ENCODE measurements around the gene TBC1D17.
A peak's percentile ranks its signal among the peaks of the same experiment; 100 is the strongest.

Gene TBC1D17

GRCh38 chr19:49873129-49873521 is 4.4 kb upstream of the TBC1D17 start:
- Histone ChIP-seq H3K4me2 (ENCODE audit: low read depth, low read length) (no peak overlapping the region), H3K79me2 (ENCODE audit: low read length) (peaks cover 45% of the 10 kb centered on the region), H3F3A (ENCODE audit: insufficient read depth, low read length) (peaks cover 18% of the 10 kb centered on the region; the same call in 1 of the 2 replicates), H4K20me1 (ENCODE audit: insufficient read depth, low read length) (no peaks in the 10 kb centered on the region), H3K9me2 (replicated peaks; ENCODE audit: insufficient read depth, low read length) (no peaks in the 10 kb centered on the region), H3K36me3 (replicated peaks; ENCODE audit: insufficient read depth, low read length) (no peaks in the 10 kb centered on the region), H3K27me3 (replicated peaks; ENCODE audit: insufficient read depth, low read length) (no peaks in the 10 kb centered on the region), H2AFZ (ENCODE audit: low read length) (no peak overlapping the region), H3K27ac (ENCODE audit: low read length) (no peak overlapping the region), H3K9me3 (replicated peaks; ENCODE audit: insufficient read depth, low read length) (no peaks in the 10 kb centered on the region), H3K9ac (ENCODE audit: low read length) (no peak overlapping the region), H3K4me1 (ENCODE audit: low read length) (peaks cover 25% of the 10 kb centered on the region), H3K4me3 (ENCODE audit: low read length) (no peak overlapping the region)
- no peak for DNase-seq
- no peak for TF ChIP-seq EZH2 (optimal IDR thresholded peaks at IDR 0.05; ENCODE audit: low read depth, low read length)
- no peak for TF ChIP-seq EZH2phosphoT487 (IDR thresholded peaks at IDR 0.05; ENCODE audit: low read length)
- TF ChIP-seq, protein P1, sequence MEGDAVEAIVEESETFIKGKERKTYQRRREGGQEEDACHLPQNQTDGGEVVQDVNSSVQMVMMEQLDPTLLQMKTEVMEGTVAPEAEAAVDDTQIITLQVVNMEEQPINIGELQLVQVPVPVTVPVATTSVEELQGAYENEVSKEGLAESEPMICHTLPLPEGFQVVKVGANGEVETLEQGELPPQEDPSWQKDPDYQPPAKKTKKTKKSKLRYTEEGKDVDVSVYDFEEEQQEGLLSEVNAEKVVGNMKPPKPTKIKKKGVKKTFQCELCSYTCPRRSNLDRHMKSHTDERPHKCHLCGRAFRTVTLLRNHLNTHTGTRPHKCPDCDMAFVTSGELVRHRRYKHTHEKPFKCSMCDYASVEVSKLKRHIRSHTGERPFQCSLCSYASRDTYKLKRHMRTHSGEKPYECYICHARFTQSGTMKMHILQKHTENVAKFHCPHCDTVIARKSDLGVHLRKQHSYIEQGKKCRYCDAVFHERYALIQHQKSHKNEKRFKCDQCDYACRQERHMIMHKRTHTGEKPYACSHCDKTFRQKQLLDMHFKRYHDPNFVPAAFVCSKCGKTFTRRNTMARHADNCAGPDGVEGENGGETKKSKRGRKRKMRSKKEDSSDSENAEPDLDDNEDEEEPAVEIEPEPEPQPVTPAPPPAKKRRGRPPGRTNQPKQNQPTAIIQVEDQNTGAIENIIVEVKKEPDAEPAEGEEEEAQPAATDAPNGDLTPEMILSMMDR (IDR thresholded peaks at IDR 0.05; ENCODE audit: low read length), result no peak

- no peak overlapping the region for H3K4me3 ChIP-seq (ENCODE audit: low read length)
- DNase-seq, result no peak
- H3K79me2 ChIP-seq (ENCODE audit: low read length), result peaks cover 52% of the 10 kb centered on the region
- H3K9me3 ChIP-seq (replicated peaks; ENCODE audit: insufficient read depth, low read length), result no peaks in the 10 kb centered on the region
- no peaks in the 10 kb centered on the region for H3K36me3 ChIP-seq (replicated peaks; ENCODE audit: insufficient read depth, low read length)
- H3K27me3 ChIP-seq (replicated peaks; ENCODE audit: insufficient read depth, low read length), result no peaks in the 10 kb centered on the region
- H3K27ac ChIP-seq (ENCODE audit: low read length), result no peak overlapping the region
- peaks cover 11% of the 10 kb centered on the region; the same call in 1 of the 2 replicates for H3F3A ChIP-seq (ENCODE audit: insufficient read depth, low read length)
- no peaks in the 10 kb centered on the region for H4K20me1 ChIP-seq (ENCODE audit: insufficient read depth, low read length)
- peaks cover 19% of the 10 kb centered on the region for H3K4me1 ChIP-seq (ENCODE audit: low read length)
- no peaks in the 10 kb centered on the region for H3K9me2 ChIP-seq (replicated peaks; ENCODE audit: insufficient read depth, low read length)
- TF ChIP-seq, protein P1 (IDR thresholded peaks at IDR 0.05; ENCODE audit: low read length), result no peak
- TF ChIP-seq EZH2 (optimal IDR thresholded peaks at IDR 0.05; ENCODE audit: low read depth, low read length) (no peak), EZH2phosphoT487 (IDR thresholded peaks at IDR 0.05; ENCODE audit: low read length) (no peak)
- H2AFZ ChIP-seq (ENCODE audit: low read length), result no peak overlapping the region
- H3K9ac ChIP-seq (ENCODE audit: low read length), result no peak overlapping the region
- no peak overlapping the region for H3K4me2 ChIP-seq (ENCODE audit: low read depth, low read length)
These were observed 3.7 kb upstream of the TBC1D17 start for GRCh38 chr19:49873834-49874233.

DNA sequence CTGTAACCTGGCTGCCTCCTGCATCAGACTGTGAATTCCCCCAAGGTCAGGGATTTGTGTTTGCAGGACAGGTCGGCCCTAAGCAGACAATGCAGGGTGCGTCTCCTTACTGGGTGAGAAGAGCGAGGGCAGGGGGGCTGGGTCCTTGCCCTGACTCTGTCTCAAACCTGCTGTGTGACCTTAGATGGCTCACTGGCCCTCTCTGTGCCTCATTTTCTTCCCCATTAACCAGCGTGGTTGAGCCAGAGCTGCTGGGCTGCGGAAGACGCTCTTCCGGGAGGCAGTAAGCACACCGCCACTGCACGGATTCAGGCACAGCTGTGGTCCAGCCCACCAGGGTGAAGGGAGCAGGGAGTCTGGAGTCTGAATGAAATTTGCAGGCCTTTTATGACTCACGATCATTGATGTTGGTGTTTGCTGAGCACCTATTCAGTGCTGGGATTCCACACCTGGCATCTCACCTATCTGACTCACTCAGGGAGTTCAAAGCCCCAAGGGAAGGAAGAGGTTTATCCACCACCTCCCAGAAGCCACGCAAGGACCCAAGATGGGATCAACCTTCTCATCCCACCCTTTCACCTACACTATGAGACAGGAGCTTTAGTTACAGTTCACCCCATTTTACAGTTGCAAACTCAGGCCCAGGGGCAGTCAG is 2.9 kb upstream of the TBC1D17 start:
- no peaks in the 10 kb centered on the region for H3K9me2 ChIP-seq (replicated peaks; ENCODE audit: insufficient read depth, low read length)
- H2AFZ ChIP-seq (ENCODE audit: low read length), result no peak overlapping the region
- no peaks in the 10 kb centered on the region for H4K20me1 ChIP-seq (ENCODE audit: insufficient read depth, low read length)
- no peak overlapping the region; the same call in 1 of the 2 replicates for H3K9ac ChIP-seq (ENCODE audit: low read length)
- H3K4me1 ChIP-seq (ENCODE audit: low read length), result peaks cover 16% of the 10 kb centered on the region
- peaks cover 60% of the 10 kb centered on the region for H3K79me2 ChIP-seq (ENCODE audit: low read length)
- H3K4me2 ChIP-seq (ENCODE audit: low read depth, low read length), result 0 out of 2 replicates have a peak overlapping the region, but pooled peaks have one; percentile 95
- H3K27me3 ChIP-seq (replicated peaks; ENCODE audit: insufficient read depth, low read length), result no peaks in the 10 kb centered on the region
- no peaks in the 10 kb centered on the region for H3K9me3 ChIP-seq (replicated peaks; ENCODE audit: insufficient read depth, low read length)
- TF ChIP-seq, protein P1 (IDR thresholded peaks at IDR 0.05; ENCODE audit: low read length), result no peak
- TF ChIP-seq EZH2phosphoT487 (IDR thresholded peaks at IDR 0.05; ENCODE audit: low read length) (no peak), EZH2 (optimal IDR thresholded peaks at IDR 0.05; ENCODE audit: low read depth, low read length) (no peak)
- H3K36me3 ChIP-seq (replicated peaks; ENCODE audit: insufficient read depth, low read length), result no peaks in the 10 kb centered on the region
- no peak overlapping the region for H3K27ac ChIP-seq (ENCODE audit: low read length)
- no peak for DNase-seq
- H3F3A ChIP-seq (ENCODE audit: insufficient read depth, low read length), result peaks cover 12% of the 10 kb centered on the region; the same call in 1 of the 2 replicates
- H3K4me3 ChIP-seq (ENCODE audit: low read length), result no peak overlapping the region

Measured in MM.1S (cell line).